Measurements from ENCODE around the gene ZNF319. TPM values are rescaled to one million over a fixed set of nuclear protein-coding genes. Genes with fewer than 3 reads are reported as not detected.

The ZNF319 gene
- total and polyA plus RNA-seq, 2 of the 13 experiments (the other 11 are each of a cell fraction or from before 2014, with no cell fraction given) = 2.4 to 3.6 TPM

- peak; percentile 67 for TF ChIP-seq ZNF510 (CRISPR knock-in tag; IDR thresholded peaks at IDR 0.05; ENCODE audit: low read depth)
- TF ChIP-seq ZNF720 (CRISPR knock-in tag; IDR thresholded peaks at IDR 0.05) = no peak
- TF ChIP-seq ZNF674 (CRISPR knock-in tag; IDR thresholded peaks at IDR 0.05; ENCODE audit: low read depth) = no peak
- no peak; the same call in 1 of the 2 replicates for TF ChIP-seq KAT7 (CRISPR knock-in tag; IDR thresholded peaks at IDR 0.05; ENCODE audit: borderline replicate concordance)
- TF ChIP-seq TBX2 (CRISPR knock-in tag; IDR thresholded peaks at IDR 0.05; ENCODE audit: borderline replicate concordance) = peak; percentile 82
- TF ChIP-seq, protein P1, sequence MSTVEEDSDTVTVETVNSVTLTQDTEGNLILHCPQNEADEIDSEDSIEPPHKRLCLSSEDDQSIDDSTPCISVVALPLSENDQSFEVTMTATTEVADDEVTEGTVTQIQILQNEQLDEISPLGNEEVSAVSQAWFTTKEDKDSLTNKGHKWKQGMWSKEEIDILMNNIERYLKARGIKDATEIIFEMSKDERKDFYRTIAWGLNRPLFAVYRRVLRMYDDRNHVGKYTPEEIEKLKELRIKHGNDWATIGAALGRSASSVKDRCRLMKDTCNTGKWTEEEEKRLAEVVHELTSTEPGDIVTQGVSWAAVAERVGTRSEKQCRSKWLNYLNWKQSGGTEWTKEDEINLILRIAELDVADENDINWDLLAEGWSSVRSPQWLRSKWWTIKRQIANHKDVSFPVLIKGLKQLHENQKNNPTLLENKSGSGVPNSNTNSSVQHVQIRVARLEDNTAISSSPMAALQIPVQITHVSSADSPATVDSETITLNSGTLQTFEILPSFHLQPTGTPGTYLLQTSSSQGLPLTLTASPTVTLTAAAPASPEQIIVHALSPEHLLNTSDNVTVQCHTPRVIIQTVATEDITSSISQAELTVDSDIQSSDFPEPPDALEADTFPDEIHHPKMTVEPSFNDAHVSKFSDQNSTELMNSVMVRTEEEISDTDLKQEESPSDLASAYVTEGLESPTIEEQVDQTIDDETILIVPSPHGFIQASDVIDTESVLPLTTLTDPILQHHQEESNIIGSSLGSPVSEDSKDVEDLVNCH (CRISPR knock-in tag; IDR thresholded peaks at IDR 0.05) = no peak
- peak; percentile 85 for TF ChIP-seq NR2F2 (IDR thresholded peaks at IDR 0.05; ENCODE audit: borderline replicate concordance, low read depth)
- no peak for TF ChIP-seq ZNF562 (CRISPR knock-in tag; IDR thresholded peaks at IDR 0.05; ENCODE audit: borderline replicate concordance)
- peak; percentile 70 for TF ChIP-seq ZNF777 (CRISPR knock-in tag; IDR thresholded peaks at IDR 0.05)
- TF ChIP-seq, protein P2, sequence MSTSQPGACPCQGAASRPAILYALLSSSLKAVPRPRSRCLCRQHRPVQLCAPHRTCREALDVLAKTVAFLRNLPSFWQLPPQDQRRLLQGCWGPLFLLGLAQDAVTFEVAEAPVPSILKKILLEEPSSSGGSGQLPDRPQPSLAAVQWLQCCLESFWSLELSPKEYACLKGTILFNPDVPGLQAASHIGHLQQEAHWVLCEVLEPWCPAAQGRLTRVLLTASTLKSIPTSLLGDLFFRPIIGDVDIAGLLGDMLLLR (CRISPR knock-in tag; IDR thresholded peaks at IDR 0.05) = peak; percentile 23; the same call in 1 of the 2 replicates
- peak; percentile 86 for TF ChIP-seq GATAD2A (CRISPR knock-in tag; IDR thresholded peaks at IDR 0.05)
- TF ChIP-seq ZNF883 (CRISPR knock-in tag; IDR thresholded peaks at IDR 0.05; ENCODE audit: not compliant biosample characterization) = peak; percentile 58
- TF ChIP-seq ZNF24 (IDR thresholded peaks at IDR 0.05) = no peak
- no peak; the same call in none of the 2 replicates for TF ChIP-seq ZFP36L1 (CRISPR knock-in tag; IDR thresholded peaks at IDR 0.05)
- TF ChIP-seq ZSCAN29 (CRISPR knock-in tag; conservative IDR thresholded peaks at IDR 0.05) = peak; percentile 77; the same call in 1 of the 2 replicates
- TF ChIP-seq RXRB (CRISPR knock-in tag; IDR thresholded peaks at IDR 0.05; ENCODE audit: borderline replicate concordance) = peak; percentile 90
- 0 out of 2 replicates have a peak, but pooled peaks have one; percentile 56 for TF ChIP-seq DNMT1 (CRISPR knock-in tag; IDR thresholded peaks at IDR 0.05)
- peak; percentile 53; the same call in 1 of the 2 replicates for TF ChIP-seq SOX5 (CRISPR knock-in tag; IDR thresholded peaks at IDR 0.05; ENCODE audit: borderline replicate concordance)
- TF ChIP-seq, protein P3, sequence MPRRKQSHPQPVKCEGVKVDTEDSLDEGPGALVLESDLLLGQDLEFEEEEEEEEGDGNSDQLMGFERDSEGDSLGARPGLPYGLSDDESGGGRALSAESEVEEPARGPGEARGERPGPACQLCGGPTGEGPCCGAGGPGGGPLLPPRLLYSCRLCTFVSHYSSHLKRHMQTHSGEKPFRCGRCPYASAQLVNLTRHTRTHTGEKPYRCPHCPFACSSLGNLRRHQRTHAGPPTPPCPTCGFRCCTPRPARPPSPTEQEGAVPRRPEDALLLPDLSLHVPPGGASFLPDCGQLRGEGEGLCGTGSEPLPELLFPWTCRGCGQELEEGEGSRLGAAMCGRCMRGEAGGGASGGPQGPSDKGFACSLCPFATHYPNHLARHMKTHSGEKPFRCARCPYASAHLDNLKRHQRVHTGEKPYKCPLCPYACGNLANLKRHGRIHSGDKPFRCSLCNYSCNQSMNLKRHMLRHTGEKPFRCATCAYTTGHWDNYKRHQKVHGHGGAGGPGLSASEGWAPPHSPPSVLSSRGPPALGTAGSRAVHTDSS (CRISPR knock-in tag; conservative IDR thresholded peaks at IDR 0.05) = no peak
- no peak; the same call in 1 of the 2 replicates for TF ChIP-seq CENPT (CRISPR knock-in tag; IDR thresholded peaks at IDR 0.05; ENCODE audit: low read depth)
- peak; percentile 75 for TF ChIP-seq PHF20 (CRISPR knock-in tag; IDR thresholded peaks at IDR 0.05)
- TF ChIP-seq KAT2B (IDR thresholded peaks at IDR 0.05; ENCODE audit: borderline replicate concordance, low read depth, low read length) = no peak
- peak; percentile 78; the same call in 1 of the 2 replicates for TF ChIP-seq ZNF33B (CRISPR knock-in tag; IDR thresholded peaks at IDR 0.05)
- TF ChIP-seq PBX2 (CRISPR knock-in tag; IDR thresholded peaks at IDR 0.05) = no peak
- TF ChIP-seq ZFP82 (CRISPR knock-in tag; IDR thresholded peaks at IDR 0.05; ENCODE audit: borderline replicate concordance) = no peak
These were observed 24.2 kb upstream of the ZNF319 start (continued) for GRCh38 chr16:58024486-58025350.
